Measurements from ENCODE around the gene CCDC24.

GRCh38 chr1:43995984-43996732 is 4.8 kb downstream of the CCDC24 start:
- TF ChIP-seq CTCF (IDR thresholded peaks at IDR 0.05 in 4 of 5, conservative IDR thresholded peaks at IDR 0.05 in 1 of 5) (no peak), POLR2A (IDR thresholded peaks at IDR 0.05) (no peak)

Data from gastrocnemius medialis (tissue), 4 donors.